GM12891 (cell line): ENCODE measurements around the gene EFTUD2.

ENCODE experiments used
- DNase-seq: peaks from one replicate; pipeline ENCODE4 v3.0.0; 2011; ENCODE audit warnings: low spot score; ENCODE audit not compliant: insufficient read length
- FAIRE-seq: peaks from 2 replicates; lab custom pipeline; 2011; peaks lifted over from hg19 to GRCh38; lab: Jason Lieb, UNC
- PAX5 ChIP-seq: IDR thresholded peaks from 2 replicates; pipeline ENCODE4 v1.6.1; 2011; ENCODE audit warnings: low read length, moderate library complexity, mild to moderate bottlenecking; ENCODE audit not compliant: insufficient read depth, severe bottlenecking
- POLR2A ChIP-seq: IDR thresholded peaks from 2 replicates; pipeline ENCODE4 v1.6.1; 2011; ENCODE audit warnings: low read depth, low read length, control low read depth
- POLR2AphosphoS5 ChIP-seq: IDR thresholded peaks from 2 replicates; pipeline ENCODE4 v1.6.1; 2011; ENCODE audit warnings: low read depth, low read length, control low read depth
- POU2F2 ChIP-seq: IDR thresholded peaks from 2 replicates; pipeline ENCODE4 v1.6.1; 2011; ENCODE audit warnings: low read depth, mild to moderate bottlenecking, control low read depth, low read length, moderate library complexity
- SPI1 ChIP-seq: IDR thresholded peaks from 2 replicates; pipeline ENCODE4 v1.6.1; 2011; ENCODE audit warnings: low read depth, low read length, control low read depth
- TAF1 ChIP-seq: IDR thresholded peaks from 2 replicates; pipeline ENCODE4 v1.6.1; 2011; ENCODE audit warnings: low read depth, low read length, control low read depth

The EFTUD2 gene

GRCh38 chr17:44872131-44872768 lies 27.0 kb downstream of the EFTUD2 start:
- TF ChIP-seq POLR2A (no peak), SPI1 (no peak), TAF1 (no peak), POLR2AphosphoS5 (no peak), POU2F2 (no peak), PAX5 (no peak)
- FAIRE-seq (no peak), DNase-seq (no peak)

DNA sequence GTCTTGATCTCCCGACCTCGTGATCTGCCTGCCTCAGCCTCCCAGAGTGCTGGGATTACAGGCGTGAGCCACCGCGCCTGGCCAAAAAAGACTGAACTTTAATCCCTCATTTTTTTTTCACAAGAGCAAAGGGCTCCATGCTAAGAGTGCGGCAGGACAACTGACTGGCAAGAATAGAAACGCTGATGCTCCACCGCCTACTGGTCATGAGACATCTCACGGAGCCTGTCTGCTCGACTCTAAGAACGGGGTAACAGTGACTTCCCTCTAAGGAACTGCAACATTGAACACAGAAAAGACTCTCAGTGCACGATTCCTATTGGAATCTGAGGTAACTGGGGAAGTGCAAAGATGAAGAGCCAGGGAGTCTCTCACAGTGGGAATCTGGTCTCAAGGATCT lies 27.7 kb downstream of the EFTUD2 start:
- TF ChIP-seq POU2F2 (no peak), PAX5 (no peak), SPI1 (no peak), POLR2AphosphoS5 (no peak), POLR2A (no peak), TAF1 (no peak)
- DNase-seq, result no peak
- no peak for FAIRE-seq

DNA sequence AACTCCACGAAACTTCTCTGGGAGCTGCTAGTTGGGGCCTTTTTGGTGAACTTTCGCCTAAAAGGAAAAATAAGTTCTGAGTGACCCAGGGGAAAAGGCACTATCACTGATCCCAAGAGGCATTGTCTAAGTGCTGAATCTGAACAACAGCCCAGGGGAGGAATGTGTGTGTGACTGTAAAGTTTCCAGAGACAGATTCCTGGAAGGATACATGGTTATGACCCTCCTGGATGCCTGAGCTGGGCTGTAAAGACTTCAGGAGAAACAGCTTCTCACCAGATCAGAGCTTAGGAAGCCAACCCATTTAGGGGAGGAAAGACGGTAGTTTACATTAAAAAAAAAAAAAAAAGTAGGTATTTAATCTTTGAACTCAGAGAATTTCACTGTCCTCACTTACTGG lies 31.4 kb downstream of the EFTUD2 start:
- FAIRE-seq (no peak), DNase-seq (no peak)
- TF ChIP-seq POLR2AphosphoS5 (no peak), POU2F2 (no peak), SPI1 (no peak), PAX5 (no peak), TAF1 (no peak), POLR2A (no peak)

DNA sequence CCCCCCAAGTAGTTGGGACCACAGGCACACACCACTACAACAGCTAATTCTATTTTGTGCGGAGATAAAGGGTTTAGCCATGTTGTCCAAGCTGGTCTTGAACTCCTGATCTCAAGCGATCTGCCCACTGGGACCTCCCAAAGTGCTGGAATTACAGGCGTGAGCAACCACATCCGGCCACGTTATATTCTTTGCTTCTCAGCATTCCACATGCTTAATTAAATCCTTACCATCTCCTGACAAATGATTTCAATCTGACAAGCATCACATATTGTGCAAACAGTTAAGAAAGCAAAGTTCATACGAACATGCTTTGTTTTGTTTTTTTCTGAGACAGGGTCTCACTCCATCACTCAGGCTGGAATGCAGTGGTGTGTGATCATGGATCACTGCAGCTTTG lies 33.3 kb downstream of the EFTUD2 start:
- 0 out of 2 replicates have a peak, but pooled peaks have one; percentile 28 for TF ChIP-seq POLR2AphosphoS5
- TF ChIP-seq POU2F2, result no peak
- FAIRE-seq (no peak), DNase-seq (no peak)

DNA sequence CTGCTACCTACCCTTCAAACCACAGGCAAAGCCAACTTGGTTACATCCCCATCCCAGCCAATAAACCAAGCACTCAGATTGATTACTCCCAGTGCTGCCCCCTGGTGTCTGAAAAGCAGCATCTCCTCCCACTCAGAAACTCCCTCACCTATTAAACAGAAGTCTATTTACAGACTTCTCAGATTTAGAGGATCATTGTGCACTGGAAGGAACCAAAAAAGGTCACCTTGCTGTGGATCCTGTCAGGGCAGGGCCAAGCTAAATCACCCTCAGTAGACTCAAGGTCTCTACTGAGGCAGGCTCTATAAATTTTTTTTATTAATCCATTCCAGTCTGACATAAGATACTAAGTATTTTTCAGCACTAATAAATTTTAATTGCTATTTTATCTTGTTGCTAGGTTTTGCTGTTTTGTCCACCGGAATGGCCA lies 34.0 kb downstream of the EFTUD2 start:
- FAIRE-seq (peak; percentile 5), DNase-seq (peak; percentile 49)
- TF ChIP-seq PAX5, result no peak

DNA sequence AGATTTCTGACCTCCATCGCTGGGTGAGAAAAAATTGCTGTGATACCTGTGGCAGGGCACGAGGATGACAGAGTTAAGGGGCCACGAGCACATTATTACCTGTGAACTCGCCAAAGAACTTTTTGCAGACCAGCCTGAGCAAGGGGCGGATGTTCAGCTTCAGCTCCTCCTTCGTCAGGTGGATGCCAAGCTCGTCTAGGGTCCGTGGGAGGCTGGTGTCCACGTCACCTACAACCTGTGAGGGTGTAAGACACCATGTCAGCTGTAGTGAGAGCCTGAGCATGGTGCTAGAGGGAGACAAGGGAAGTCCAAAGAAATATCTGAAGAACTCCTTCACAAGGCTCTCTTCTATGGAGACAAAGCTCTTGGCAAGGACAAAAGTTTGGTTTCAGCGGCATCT lies 34.4 kb downstream of the EFTUD2 start:
- no peak for FAIRE-seq

DNA sequence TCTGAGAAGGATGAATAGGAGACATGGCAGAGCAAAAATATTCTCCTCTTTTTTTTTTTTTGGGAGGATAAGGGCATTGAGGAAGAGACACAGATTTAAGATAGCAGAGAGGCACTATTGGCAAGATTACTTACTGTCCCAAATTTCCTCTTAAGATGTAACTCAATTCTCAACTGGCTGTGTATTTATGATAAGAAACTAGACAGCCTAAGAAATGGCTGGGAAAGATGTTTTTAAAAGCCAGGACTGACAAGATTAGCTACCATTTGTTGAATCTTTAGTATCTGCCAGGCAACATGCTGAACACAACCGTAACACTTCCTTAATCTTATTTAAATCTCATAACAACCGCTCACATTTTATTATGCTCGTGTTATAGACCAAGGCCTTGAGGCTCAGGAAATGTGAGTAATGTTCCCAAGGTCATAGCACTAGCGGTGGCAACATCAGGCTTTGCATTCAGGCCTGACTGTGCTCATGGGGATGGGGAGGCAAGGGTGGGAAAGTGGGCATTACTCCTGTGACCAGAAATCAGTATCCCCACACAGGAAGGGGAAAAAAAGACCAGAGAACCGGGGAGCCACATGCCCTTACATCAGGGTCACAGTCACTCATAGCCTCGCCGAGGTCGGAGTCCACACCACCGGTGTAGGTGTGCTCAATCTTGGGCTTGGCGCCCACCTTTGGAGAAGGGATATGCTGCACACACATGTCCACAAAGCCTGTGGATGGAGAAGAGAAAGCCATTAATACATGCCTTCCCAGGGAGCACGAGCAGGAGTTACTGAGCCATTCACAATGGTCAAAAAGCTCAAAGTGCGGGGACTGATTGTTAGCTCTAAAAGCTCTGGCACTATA lies 36.0 kb downstream of the EFTUD2 start:
- no peak for DNase-seq
- TF ChIP-seq TAF1 (no peak), POLR2AphosphoS5 (no peak), PAX5 (no peak), POU2F2 (no peak), POLR2A (no peak), SPI1 (no peak)
- FAIRE-seq, result no peak

More for the DNA sequence above, 34.4 kb downstream of the EFTUD2 start:
- no peak for DNase-seq
- TF ChIP-seq PAX5 (no peak), POU2F2 (no peak)

DNA sequence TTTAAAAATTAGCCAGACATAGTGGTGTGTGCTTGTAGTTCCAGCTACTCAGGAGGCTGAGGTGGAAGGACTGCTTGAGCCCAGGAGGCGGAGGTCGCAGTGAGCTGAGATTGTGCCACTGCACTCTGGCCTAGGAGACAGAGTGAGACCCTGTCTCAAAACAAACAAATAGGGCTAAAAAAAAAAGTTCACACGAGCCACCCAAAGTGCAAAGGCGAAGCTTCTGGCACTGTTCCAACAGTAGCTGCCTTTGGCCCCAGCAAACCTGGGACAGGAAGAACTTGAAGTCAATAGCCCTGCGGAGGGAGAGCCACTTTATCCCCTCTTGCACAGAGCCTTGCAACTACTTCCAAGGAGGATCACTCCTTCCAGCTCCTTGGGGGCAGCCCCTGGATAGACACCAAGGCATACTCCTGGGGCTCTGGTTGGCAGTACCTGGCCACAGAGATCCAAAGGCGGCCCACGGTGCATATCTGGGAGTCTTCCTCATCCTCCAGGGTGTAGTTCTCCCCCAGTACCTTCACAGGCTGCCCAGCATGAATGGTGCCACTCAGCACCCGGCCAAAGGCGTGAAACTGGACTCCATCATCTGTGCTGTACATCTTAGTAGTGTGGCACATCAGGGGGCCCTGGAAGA lies 36.8 kb downstream of the EFTUD2 start:
- FAIRE-seq, result no peak
- no peak for DNase-seq
- TF ChIP-seq POLR2AphosphoS5 (0 out of 2 replicates have a peak, but pooled peaks have one; percentile 24), TAF1 (no peak)

DNA sequence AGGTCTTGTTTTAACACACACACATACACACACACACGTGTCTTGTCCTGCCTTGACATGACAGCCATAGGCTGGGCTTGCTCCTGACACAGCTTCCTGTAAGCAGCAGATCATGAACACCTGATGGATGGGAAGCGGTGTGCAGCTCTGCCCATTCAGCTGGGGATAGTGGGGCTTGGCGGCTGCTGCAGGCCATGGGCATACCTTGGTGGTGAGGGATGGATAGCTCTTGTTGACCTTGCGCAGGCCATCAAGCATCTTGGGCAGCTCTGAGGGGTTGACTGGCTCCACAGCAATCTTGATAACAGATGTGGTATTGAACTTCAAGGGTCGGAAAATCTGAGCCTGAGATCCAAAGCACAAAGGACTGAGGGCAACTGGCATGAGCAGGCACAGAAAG lies 39.5 kb downstream of the EFTUD2 start:
- TF ChIP-seq TAF1 (no peak), POLR2A (no peak)
- DNase-seq (no peak), FAIRE-seq (no peak)

DNA sequence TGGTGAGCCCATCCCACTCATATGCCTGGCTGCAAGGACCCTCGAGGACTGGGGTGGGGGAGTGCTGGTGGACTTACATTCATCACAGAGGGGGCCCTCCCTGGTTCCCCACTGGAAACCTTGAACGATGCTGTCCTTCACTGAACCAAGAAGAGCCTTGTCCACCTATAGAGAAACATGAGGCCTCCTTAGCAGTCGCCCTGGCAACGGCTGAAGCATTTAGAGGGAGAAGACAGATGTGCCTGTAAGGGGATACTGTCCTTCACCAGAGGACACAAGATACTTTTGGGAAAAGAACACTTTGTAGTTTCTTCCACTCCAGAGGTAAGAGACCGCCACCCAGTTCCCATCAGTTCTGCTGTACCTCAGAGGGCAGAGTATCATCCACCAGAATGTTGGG lies 45.1 kb downstream of the EFTUD2 start:
- FAIRE-seq, result no peak
- no peak for TF ChIP-seq PAX5
- no peak for TF ChIP-seq SPI1
- no peak for TF ChIP-seq POU2F2
- no peak for TF ChIP-seq POLR2AphosphoS5
- no peak for TF ChIP-seq TAF1
- TF ChIP-seq POLR2A, result no peak
- DNase-seq, result no peak

- FAIRE-seq, result no peak
- TF ChIP-seq TAF1, result no peak
- no peak for TF ChIP-seq POLR2AphosphoS5
- TF ChIP-seq POLR2A, result no peak
- TF ChIP-seq PAX5, result no peak
- DNase-seq, result no peak
Measured at GRCh38 chr17:44850612-44851011, 48.6 kb downstream of the EFTUD2 start.
